IPS DF 19.7 (cell line): ENCODE measurements around the gene AOAH.

Experiments used
- DNase-seq: peaks from one replicate; pipeline ENCODE4 v3.0.0-alpha.2; 2013; ENCODE audit warnings: low read depth, low spot score

Gene AOAH

DNA sequence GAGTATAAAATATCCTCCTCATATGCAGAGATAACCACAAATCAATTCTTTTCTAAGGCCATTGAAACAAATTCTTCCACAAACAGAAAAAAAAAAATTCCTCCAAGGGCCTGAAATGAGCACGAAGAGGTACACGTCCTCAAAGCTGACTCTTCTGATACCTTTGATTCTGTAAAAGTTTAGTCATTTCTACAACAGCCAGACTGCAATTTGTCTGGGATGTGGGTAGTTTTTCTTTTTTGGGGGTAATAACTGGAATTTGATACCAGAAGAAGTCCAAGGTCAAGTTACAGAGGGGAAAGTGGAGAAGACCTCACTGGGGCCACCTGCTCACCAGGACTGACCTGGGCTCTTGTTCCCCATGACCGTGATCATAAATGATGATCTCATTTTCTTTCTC lies 121.8 kb downstream of the AOAH start:
- no peak for DNase-seq

DNA sequence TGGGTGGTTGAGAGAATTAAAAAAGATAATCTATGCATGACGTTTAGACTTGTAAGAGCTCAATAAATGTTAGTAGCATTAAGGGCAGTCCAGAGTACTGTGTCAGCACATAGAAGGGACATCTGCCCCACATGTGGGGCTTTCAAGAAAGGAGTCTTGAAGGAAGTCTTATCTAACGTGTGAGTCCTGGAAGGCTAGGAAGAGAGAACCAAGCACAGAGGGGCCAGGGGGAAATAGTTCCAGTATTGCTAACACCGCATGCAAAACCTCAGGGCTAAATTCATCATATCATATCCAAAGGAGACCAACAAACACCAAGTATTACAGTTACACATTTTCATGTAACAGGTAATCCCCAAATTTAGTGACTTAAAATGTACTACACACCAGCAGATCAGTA lies 122.7 kb downstream of the AOAH start:
- DNase-seq = no peak

DNA sequence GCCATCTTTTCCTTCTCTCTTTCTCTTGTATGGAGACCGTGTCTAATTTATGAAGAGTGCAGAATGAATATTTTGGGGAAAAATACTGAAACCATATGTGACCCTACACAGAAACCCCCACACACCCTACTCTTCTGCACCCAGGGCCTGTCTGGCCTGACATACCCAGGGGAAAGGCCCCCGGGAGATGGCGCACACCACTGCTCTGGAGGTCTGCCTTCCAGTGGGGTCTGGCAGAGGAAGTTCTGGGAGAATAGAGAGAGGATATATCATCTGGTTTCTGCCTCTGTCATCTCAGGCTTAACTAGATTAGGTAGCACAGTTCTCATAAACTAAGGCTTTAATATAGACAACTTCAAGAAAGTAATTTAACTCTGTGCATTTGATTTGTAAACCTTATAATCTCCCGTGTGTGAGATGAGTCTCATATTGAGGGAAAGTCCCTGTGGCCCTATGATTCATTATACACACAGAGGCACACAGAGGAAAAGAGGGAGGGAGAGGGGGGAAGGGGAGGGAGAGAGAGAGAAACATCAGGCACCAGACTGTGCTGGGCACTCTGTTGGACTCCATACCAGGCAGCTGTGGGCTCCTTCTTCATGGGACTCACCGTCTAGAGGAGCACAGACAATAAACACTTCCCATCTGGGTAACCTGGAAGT lies 123.3 kb downstream of the AOAH start:
- DNase-seq = no peak

DNA sequence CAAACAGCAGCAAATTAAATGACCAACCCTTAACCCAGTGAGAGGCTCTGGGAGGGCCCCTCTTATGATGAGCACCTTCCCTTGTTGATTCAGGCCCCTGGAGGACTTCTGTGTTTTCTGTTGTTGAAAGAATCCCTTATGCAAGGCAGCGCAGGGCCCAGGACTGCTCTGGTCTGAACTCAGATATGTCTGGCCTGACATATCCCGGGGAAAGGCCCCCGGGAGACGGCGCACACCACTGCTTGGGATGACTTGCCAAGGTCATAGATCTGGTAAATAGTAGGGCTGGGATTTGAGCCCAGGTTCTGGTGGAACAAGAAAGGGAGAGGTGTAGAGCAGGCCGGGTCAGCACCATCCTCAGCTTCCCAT lies 124.0 kb downstream of the AOAH start:
- no peak for DNase-seq

DNA sequence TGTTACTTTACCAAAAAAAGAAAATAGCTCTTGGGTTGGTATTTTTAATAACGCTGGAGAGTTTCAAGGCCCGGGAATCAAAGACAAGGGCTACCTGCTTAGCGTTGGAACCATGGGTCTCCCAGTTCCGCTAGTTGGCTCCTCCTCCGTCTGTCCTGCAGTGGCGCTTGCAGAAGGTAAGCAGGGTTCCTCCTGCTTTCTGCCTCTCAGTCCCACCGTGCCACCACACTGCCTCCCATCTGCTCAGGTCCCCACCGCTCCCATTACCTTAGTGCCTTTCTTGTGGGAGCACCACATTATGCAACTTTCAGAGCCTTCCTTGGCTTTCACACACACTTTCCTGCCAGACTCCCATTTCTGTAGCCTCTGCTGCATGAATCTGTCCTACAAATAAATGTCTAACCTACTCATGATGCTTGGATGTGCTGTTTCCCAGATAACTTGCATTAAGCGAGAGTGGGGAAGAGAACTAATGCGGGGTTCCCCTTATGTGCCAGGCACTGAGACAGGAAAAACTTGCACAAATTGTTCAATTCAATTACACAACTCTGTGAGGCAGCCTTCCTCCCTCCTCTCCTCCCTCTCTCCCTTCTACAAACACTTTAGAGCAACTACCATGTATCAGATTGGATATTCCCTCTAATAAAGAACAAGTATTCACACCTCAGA lies 124.5 kb downstream of the AOAH start:
- no peak for DNase-seq

DNA sequence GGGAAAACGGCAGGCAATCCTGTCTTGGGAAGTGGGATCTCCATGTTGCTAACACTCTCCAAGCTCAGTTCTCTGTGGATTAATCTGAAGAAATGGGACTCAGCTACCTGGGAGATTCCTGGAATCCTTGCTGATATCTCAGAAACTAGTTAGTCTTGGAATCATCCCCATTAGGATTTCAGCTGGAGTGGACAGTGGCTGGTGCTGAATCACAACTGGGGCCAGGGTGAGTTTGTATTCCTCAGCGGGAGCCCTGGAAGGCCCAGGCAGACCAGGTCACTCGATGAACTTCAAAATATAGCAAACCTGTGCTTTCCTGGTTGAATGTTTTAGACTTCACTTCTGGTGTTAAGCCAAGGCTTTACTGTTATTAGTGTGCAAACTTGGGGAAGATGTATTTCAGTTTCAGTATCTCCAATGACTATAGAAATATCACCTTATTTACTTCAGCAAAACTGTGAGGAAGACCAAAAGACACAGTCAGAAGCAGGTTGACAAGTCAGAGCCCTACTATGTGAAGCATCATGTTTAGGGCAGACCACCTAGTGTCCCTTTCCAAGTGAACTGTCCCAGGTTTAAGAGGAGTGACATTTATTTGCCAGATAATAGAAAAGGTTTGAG lies 126.1 kb downstream of the AOAH start:
- DNase-seq = no peak

- no peak for DNase-seq
These were observed 127.1 kb downstream of the AOAH start for GRCh38 chr7:36597090-36597773.

DNA sequence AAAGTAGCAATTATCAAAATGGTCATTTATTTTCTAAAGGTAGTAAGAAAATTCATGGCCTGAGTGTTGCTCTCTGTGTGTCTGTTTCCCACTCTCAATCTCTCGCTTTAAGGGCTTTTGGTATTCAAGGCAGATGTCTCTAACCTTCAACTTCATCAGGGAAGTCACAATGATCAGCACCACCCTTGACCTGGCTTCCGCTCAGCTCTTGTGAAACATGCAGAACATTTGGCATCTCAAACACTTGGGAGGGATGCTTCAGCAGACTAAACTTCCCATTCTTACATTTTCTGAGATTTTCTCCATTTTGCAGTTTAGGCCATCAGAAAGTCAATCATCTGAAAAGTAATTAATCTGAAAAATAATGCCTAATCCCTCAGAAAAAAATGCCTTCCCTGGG lies 129.8 kb downstream of the AOAH start:
- DNase-seq = no peak

- no peak for DNase-seq
These were observed 132.7 kb downstream of the AOAH start for GRCh38 chr7:36591636-36592035.

- DNase-seq = no peak
These were observed 134.9 kb downstream of the AOAH start for GRCh38 chr7:36589391-36589790.

- no peak for DNase-seq
These were observed 141.0 kb downstream of the AOAH start for GRCh38 chr7:36583318-36583717.

- no peak for DNase-seq
These were observed 148.5 kb downstream of the AOAH start for GRCh38 chr7:36575832-36576231.

DNA sequence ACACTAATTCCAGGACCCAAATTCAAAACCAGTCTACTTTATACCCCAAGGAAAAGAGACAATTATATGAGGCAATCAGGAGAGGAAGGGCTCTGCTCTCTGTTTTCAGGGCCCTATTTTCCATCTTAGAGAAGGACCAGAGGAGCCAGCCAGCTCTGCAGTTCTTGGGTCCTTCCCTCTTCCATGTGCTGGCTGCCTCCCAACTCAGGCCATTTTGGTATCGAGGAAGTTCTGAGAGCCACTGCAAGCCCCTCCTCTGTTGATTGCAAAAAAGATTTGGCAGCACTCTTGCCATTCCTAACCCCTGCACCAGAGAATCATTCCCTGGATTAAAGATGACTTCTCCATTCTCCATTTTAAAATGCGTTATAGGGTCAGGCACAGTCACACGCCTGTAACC lies 151.2 kb downstream of the AOAH start:
- DNase-seq = no peak

DNA sequence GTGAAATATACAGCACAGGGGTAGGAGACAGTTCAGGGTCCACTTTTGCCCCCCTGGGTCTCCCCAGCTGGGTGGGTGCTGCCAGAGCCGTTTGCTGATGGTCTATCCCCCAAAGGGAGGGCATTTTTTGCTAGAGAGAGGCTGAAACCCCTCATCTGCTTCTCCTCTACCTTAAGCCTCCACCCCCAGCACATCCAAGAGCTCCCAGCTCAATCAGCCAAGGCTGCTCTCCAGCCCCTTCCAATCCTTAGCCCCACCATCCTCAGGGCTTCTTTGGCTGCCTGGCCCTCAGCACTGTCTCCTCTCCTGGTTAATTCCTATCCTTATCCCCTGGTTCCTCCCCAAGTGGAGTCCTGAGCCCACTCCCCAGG lies 153.1 kb downstream of the AOAH start:
- DNase-seq = no peak

DNA sequence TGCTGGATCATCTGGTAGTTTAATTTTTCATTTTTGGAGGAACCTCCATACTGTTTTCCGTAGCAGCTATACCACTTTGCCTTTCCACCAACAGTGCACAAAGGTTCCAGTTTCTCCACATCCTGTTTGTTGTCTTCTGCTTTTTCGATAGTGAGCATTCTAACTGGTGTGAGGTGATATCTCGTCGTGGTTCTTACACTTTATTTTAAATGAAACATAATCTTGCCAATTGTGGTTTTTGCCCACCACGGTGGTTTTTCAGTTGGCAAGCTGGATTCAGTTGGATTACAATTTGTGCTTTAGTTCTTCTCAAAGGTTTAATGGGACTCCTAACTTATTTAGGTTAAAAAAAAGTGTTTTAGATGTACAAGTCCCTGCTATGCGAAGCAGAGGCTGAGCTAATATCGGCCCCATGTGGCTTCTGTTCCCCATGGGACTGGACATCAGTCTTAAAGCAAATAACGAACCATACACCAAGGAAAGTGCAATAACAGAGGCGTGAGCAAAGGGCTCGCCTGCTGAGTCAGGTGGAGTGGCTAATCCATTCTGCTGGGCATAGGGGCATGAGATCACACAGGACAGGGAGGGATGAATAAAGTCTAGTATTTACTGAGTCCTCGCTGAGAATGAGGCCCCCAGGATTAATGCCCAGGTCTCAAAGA lies 153.6 kb downstream of the AOAH start:
- DNase-seq = no peak

GRCh38 chr7:36568452-36568849 lies 155.8 kb downstream of the AOAH start:
- DNase-seq = no peak

DNA sequence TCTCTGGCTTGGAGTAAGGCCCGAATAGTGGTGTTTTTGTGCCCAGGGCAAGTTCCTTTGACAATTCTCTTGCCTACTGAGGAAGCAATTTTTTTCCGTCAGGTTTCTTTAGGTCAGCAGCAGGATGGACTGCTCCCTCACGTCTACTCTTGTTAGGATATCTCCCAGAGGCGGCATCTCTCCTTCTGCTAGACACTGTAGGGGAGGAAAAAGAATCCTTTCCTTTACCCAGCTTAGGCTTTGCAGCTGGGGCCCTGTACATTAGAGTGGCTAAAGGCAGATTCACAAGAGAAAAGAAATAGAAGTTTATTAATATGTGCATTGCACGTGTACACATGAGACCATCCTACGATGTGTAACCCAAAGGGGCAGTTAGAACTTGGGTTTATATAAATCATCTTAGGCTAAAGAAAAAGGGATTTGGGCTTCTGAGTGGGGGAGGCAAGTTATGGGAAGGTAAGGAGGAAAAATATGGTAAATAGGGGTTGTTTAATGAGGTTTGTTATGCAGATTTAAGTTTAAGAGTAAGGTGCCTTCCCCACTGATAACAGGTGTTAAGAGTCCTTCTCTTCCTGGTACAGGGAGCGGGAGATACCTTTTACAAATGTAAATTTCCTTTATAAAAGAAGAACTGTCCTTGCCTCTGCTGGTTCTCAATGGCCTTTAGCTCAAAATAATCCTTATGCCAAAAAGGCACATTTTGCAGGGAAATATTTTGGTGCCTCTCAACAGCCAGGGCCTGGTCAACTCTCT lies 156.4 kb downstream of the AOAH start:
- DNase-seq = peak; percentile 42

GRCh38 chr7:36565792-36566356 lies 158.4 kb downstream of the AOAH start:
- no peak for DNase-seq

- DNase-seq = no peak
These were observed 159.8 kb downstream of the AOAH start for GRCh38 chr7:36564489-36564888.

DNA sequence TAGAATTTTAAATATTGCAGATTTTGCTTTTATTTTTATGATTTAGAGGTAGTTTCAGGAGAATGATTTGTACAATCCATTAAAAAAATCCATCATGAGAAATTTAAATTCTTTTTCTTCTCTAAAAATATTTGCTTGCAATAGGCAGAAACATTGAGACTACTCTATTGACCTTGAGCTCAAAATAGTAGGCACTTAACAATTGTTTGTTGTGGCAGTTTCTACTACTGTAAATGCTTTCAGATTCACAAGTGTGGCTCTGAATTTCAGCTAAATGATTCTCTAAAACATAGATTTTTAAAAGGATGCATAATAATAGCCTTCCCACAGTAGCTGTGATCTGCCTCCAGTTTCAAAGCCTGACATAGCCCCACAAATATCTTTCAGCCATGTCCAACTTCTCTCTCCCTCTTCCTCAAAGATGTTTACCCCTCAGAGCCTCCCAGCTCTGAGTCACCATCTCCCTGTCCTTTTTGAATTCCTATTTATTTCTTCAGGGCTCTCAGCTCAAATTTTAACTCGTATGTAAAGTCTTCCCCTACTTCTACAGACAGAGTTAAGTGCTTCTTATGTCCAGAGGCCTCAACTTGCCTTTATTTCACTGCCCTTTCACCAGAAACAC lies 160.5 kb downstream of the AOAH start:
- no peak for DNase-seq

GRCh38 chr7:36562121-36562520 lies 162.2 kb downstream of the AOAH start:
- no peak for DNase-seq
